Skin of body (tissue), 2 donors: ENCODE results near the gene ATAD3A. TPM values are rescaled to one million over a fixed set of nuclear protein-coding genes. Genes with fewer than 3 reads are reported as not detected.
"Not testable (repeated sequence)": the region's sequence is repeated elsewhere in the genome, so short reads cannot be mapped to it uniquely, and the experiment has no call there.

Experiments
- DNase-seq: peaks from one replicate; lab custom pipeline; 2025; lab: John Stamatoyannopoulos, UW
- total RNA-seq: library from RNA; depleted of rRNA; stranded (reverse); fragments of >200 nt; gene quantifications from one replicate; pipeline ENCODE4 v1.2.3, GENCODE V29; 2014

The ATAD3A gene
- total RNA-seq, 1 donor from 2014 or later, result 11.9 TPM

- no peak for DNase-seq
Measured at GRCh38 chr1:1554926-1555915, 43.3 kb downstream of the ATAD3A start.

- no peak for DNase-seq
Measured at GRCh38 chr1:1556505-1556904, 44.5 kb downstream of the ATAD3A start.

GRCh38 chr1:1556961-1557360 lies 45.0 kb downstream of the ATAD3A start:
- not testable (repeated sequence) for DNase-seq

GRCh38 chr1:1557688-1558087 lies 45.7 kb downstream of the ATAD3A start:
- not testable (repeated sequence) for DNase-seq

GRCh38 chr1:1558591-1558990 lies 46.6 kb downstream of the ATAD3A start:
- DNase-seq, result no peak

- DNase-seq, result no peak
Measured at GRCh38 chr1:1559066-1559465, 47.1 kb downstream of the ATAD3A start.

- no peak for DNase-seq
Measured at GRCh38 chr1:1560178-1560577, 48.2 kb downstream of the ATAD3A start.

GRCh38 chr1:1561801-1562470 lies 50.0 kb downstream of the ATAD3A start:
- DNase-seq, result no peak

- DNase-seq, result no peak
Measured at GRCh38 chr1:1562556-1563195, 50.7 kb downstream of the ATAD3A start.

GRCh38 chr1:1563688-1564087 lies 51.7 kb downstream of the ATAD3A start:
- no peak for DNase-seq

- no peak for DNase-seq
Measured at GRCh38 chr1:1564268-1564667, 52.3 kb downstream of the ATAD3A start.

- DNase-seq, result no peak
Measured at GRCh38 chr1:1565340-1565739, 53.4 kb downstream of the ATAD3A start.

GRCh38 chr1:1567152-1567875 lies 55.4 kb downstream of the ATAD3A start:
- no peak for DNase-seq

- DNase-seq, result no peak
Measured at GRCh38 chr1:1567891-1568291, 55.9 kb downstream of the ATAD3A start.

GRCh38 chr1:1569341-1569740 lies 57.4 kb downstream of the ATAD3A start:
- DNase-seq, result no peak

GRCh38 chr1:1573843-1574720 lies 62.1 kb downstream of the ATAD3A start:
- peak; percentile 28 for DNase-seq

- DNase-seq, result peak; percentile 88
Measured at GRCh38 chr1:1574721-1575537, 63.0 kb downstream of the ATAD3A start, which contains the start of gene SSU72. Gene SSU72, minus strand, starts transcription at chr1:1574863. Its CDS starts 306 bp downstream, at chr1:1574557.

- no peak for DNase-seq
Measured at GRCh38 chr1:1577367-1578011, 65.5 kb downstream of the ATAD3A start.
